Measurements from ENCODE around the gene RBPJ. TPM values are rescaled to one million over a fixed set of nuclear protein-coding genes. Genes with fewer than 3 reads are reported as not detected.

RBPJ gene
- total and polyA plus RNA-seq, 7 donors, result 10.6 to 44.4 (median 28.8) TPM

GRCh38 chr4:26345565-26345938, 24.7 kb downstream of the RBPJ start:
- H3K36me3 ChIP-seq (ENCODE audit: insufficient read depth in 1 of 2, low read depth in 1 of 2), result no peaks in the 10 kb centered on the region
- H3K27ac ChIP-seq, result no peak overlapping the region
- WGBS, 3 donors, result 57 to 68% (median 64%) methylated on average over 3 of the region's 3 CpGs
- H3K9me3 ChIP-seq, result no peaks in the 10 kb centered on the region
- H3K4me1 ChIP-seq, result peaks cover 48% of the 10 kb centered on the region
- no peak overlapping the region for H3K4me3 ChIP-seq
- DNase-seq (no peak), ATAC-seq (no peak)
- no peaks in the 10 kb centered on the region for H3K27me3 ChIP-seq (ENCODE audit: insufficient read depth in 3 of 3, low read length in 2 of 3)
- intact Hi-C loops (cut with DNase I), result no loop called here
- TF ChIP-seq, protein P1, sequence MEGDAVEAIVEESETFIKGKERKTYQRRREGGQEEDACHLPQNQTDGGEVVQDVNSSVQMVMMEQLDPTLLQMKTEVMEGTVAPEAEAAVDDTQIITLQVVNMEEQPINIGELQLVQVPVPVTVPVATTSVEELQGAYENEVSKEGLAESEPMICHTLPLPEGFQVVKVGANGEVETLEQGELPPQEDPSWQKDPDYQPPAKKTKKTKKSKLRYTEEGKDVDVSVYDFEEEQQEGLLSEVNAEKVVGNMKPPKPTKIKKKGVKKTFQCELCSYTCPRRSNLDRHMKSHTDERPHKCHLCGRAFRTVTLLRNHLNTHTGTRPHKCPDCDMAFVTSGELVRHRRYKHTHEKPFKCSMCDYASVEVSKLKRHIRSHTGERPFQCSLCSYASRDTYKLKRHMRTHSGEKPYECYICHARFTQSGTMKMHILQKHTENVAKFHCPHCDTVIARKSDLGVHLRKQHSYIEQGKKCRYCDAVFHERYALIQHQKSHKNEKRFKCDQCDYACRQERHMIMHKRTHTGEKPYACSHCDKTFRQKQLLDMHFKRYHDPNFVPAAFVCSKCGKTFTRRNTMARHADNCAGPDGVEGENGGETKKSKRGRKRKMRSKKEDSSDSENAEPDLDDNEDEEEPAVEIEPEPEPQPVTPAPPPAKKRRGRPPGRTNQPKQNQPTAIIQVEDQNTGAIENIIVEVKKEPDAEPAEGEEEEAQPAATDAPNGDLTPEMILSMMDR (IDR thresholded peaks at IDR 0.05), result no peak

DNA sequence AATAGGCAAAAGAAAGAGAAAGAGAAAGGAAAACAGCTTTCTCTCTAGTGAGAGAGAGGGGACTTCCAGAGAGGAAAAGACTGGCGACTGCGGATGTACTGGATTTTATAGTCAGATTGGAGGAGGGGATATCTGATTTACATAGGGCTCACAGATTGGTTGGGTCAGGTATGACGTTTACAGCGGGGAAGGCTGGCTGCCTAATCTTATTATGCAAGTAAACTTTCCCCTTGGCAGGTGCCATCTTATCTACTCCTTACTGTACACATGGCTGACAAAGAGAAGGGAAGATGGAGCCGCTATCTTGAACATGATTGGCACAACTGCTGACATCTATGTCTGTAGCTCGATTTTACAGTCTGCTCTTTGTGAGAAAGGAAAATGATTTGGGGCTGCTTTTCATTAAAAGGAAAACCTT, 25.4 kb downstream of the RBPJ start:
- intact Hi-C loops (cut with DNase I), result no loop called here
- 55 to 70% (median 56%) methylated on average over 6 of the region's 6 CpGs for WGBS, 3 donors
- Histone ChIP-seq H3K9me3 (no peaks in the 10 kb centered on the region), H3K36me3 (ENCODE audit: insufficient read depth in 1 of 2, low read depth in 1 of 2) (no peaks in the 10 kb centered on the region), H3K27me3 (ENCODE audit: insufficient read depth in 3 of 3, low read length in 2 of 3) (no peaks in the 10 kb centered on the region), H3K4me1 (peaks cover 50% of the 10 kb centered on the region), H3K4me3 (no peak overlapping the region), H3K27ac (no peak overlapping the region)
- TF ChIP-seq, protein P1 (IDR thresholded peaks at IDR 0.05), result no peak
- ATAC-seq (no peak), DNase-seq (no peak)

GRCh38 chr4:26349496-26349895, 28.7 kb downstream of the RBPJ start:
- intact Hi-C loops (cut with DNase I), result no loop called here
- H3K4me1 ChIP-seq, result peaks cover 27% of the 10 kb centered on the region
- no peaks in the 10 kb centered on the region for H3K27me3 ChIP-seq (ENCODE audit: insufficient read depth in 3 of 3, low read length in 2 of 3)
- no peaks in the 10 kb centered on the region for H3K36me3 ChIP-seq (ENCODE audit: insufficient read depth in 1 of 2, low read depth in 1 of 2)
- H3K27ac ChIP-seq, result no peak overlapping the region
- no peak overlapping the region for H3K4me3 ChIP-seq
- 71 to 84% (median 78%) methylated on average over 2 of the region's 2 CpGs for WGBS, 3 donors
- TF ChIP-seq, protein P1 (IDR thresholded peaks at IDR 0.05), result no peak
- no peak for DNase-seq
- no peak for ATAC-seq
- H3K9me3 ChIP-seq, result no peaks in the 10 kb centered on the region

DNA sequence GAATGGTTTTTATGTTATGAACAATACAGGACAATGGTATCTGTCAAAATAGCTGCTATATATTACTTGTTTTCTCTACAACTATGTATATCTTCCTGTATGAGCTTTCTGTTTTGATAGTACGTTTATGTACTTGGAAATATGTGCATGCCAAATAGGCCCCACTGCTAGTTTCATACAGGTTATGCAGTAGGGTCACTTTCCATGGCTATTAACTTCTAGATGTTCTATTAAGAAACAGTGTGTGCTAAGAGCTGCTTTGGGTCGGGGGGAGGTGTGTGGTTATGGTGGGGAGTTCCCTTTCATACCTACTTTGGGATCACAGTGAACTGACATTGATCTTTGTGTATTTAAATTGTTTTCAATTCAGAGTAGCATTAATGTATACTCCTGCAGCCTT, 30.9 kb downstream of the RBPJ start:
- no peak for DNase-seq
- H3K27me3 ChIP-seq (ENCODE audit: insufficient read depth in 3 of 3, low read length in 2 of 3), result no peaks in the 10 kb centered on the region
- H3K4me3 ChIP-seq, result no peak overlapping the region
- no peaks in the 10 kb centered on the region for H3K36me3 ChIP-seq (ENCODE audit: insufficient read depth in 1 of 2, low read depth in 1 of 2)
- peaks cover 24% of the 10 kb centered on the region for H3K4me1 ChIP-seq
- H3K9me3 ChIP-seq, result no peaks in the 10 kb centered on the region
- no peak overlapping the region for H3K27ac ChIP-seq
- intact Hi-C loops (cut with DNase I), result no loop called here
- ATAC-seq, result no peak
- 90 to 94% (median 92%) methylated on average over 2 of the region's 2 CpGs for WGBS, 3 donors
- TF ChIP-seq, protein P1 (IDR thresholded peaks at IDR 0.05), result no peak

DNA sequence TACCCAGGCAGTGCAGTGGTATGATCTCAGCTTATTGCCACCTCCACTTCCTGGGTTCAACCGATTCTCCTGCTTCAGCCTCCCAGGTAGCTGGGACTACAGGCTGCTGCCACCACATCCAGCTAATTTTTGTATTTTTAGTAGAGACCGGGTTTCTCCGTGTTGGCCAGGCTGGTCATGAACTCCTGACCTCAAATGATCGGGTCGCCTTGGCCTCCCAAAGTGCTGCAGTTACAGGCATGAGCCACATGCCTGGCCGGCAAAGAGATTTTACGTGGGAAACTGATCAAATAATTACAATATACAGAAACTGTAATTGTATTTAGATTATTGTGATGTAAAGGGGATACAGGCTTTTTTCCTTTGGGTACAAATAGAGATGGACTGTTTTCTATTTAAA, 33.7 kb downstream of the RBPJ start:
- Histone ChIP-seq H3K9me3 (no peaks in the 10 kb centered on the region), H3K4me3 (no peak overlapping the region), H3K27me3 (ENCODE audit: insufficient read depth in 3 of 3, low read length in 2 of 3) (no peaks in the 10 kb centered on the region), H3K4me1 (peaks cover 26% of the 10 kb centered on the region), H3K36me3 (ENCODE audit: insufficient read depth in 1 of 2, low read depth in 1 of 2) (no peaks in the 10 kb centered on the region), H3K27ac (no peak overlapping the region)
- intact Hi-C loops (cut with DNase I), result no loop called here
- ATAC-seq, result no peak
- TF ChIP-seq, protein P1 (IDR thresholded peaks at IDR 0.05), result no peak
- 58 to 80% (median 58%) methylated on average over 7 of the region's 7 CpGs for WGBS, 3 donors
- no peak for DNase-seq

All from psoas muscle (tissue), 8 donors.